ENCODE measurements around the gene CLTA. TPM values are rescaled to one million over a fixed set of nuclear protein-coding genes. Genes with fewer than 3 reads are reported as not detected.

The CLTA gene
- total and polyA plus RNA-seq, 2 donors (not counting 3 experiments of a cell fraction or from before 2014, with no cell fraction given), result 229 to 317 TPM

DNA sequence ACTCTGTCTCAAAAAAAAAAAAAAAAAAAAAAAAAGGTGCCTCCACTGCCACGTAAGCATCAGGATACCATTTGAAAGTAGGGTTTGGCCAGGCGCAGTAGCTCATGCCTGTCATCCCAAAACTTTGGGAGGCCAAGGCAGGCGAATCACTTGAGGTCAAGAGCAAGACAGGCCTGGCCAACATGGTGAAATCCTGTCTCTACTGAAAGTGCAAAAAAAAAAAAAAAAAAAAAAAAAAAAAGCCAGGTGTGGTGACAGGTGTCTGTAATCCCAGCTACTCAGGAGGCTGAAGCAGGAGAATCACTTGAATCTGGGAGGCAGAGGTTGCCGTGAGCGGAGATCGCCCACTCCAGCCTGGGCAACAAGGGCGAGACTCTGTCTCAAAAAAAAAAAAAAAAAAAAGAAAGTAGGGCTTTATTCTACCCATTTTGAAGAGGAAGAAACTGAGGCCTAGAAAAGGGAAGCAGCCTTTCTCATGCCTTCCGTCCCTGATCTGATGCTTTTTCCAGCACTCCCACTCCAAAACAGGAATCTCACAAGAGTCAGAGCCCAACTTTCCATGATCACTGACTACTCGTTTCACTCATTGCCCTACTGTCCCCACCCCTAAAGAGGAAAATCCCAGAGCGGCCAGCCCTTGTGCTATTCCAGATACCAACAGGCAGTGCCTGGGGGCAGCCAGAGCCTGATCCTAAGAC, 37.8 kb upstream of the CLTA start:
- Histone ChIP-seq H3K9ac (replicated peaks; ENCODE audit: extremely low read depth, insufficient read depth, low read length) (no peak overlapping the region), H3K4me2 (ENCODE audit: insufficient read depth, low read length) (no peak overlapping the region), H4K20me1 (replicated peaks; ENCODE audit: control insufficient read depth, extremely low read depth, insufficient read depth, low read length) (no peaks in the 10 kb centered on the region), H3K9me3 (replicated peaks; ENCODE audit: control insufficient read depth, insufficient read depth, low read length) (no peaks in the 10 kb centered on the region), H3K27ac (ENCODE audit: insufficient read depth, low read depth, low read length) (no peak overlapping the region), H3K36me3 (ENCODE audit: control insufficient read depth in 2 of 2, extremely low read depth in 1 of 2, insufficient read depth in 2 of 2, low read length in 2 of 2) (no peaks in the 10 kb centered on the region), H3K4me3 (replicated peaks in 1 of 3; ENCODE audit: insufficient read depth in 1 of 3, low read depth in 1 of 3, low read length in 3 of 3) (no peak overlapping the region), H2AFZ (ENCODE audit: low read depth, low read length) (no peak overlapping the region), H3K79me2 (ENCODE audit: control insufficient read depth, insufficient read depth, low read length) (no peaks in the 10 kb centered on the region), H3K9me1 (replicated peaks; ENCODE audit: control insufficient read depth, extremely low read depth, insufficient read depth, low read length) (no peaks in the 10 kb centered on the region), H3K4me1 (ENCODE audit: control insufficient read depth, extremely low read depth, insufficient read depth, low read length) (peaks cover 46% of the 10 kb centered on the region), H3K27me3 (ENCODE audit: control insufficient read depth in 2 of 2, insufficient read depth in 2 of 2, low read length in 2 of 2) (no peaks in the 10 kb centered on the region)
- TF ChIP-seq JUN (IDR thresholded peaks at IDR 0.05; ENCODE audit: borderline replicate concordance, insufficient read depth, insufficient read length, low read depth) (no peak), GATA2 (IDR thresholded peaks at IDR 0.05; ENCODE audit: insufficient read depth, insufficient read length, low read depth, low read length) (no peak), MYC (IDR thresholded peaks at IDR 0.05; ENCODE audit: low read depth, low read length) (no peak), CTCF (IDR thresholded peaks at IDR 0.05; ENCODE audit: extremely low read depth in 1 of 2, insufficient read depth in 1 of 2, low read depth in 1 of 2, low read length in 2 of 2) (no peak), POLR2A (IDR thresholded peaks at IDR 0.05; ENCODE audit: low read depth, low read length) (no peak), POLR2AphosphoS5 (IDR thresholded peaks at IDR 0.05; ENCODE audit: insufficient read depth, low read depth, low read length) (no peak), FOS (IDR thresholded peaks at IDR 0.05; ENCODE audit: borderline replicate concordance, insufficient read depth, low read length) (no peak), EZH2 (IDR thresholded peaks at IDR 0.05; ENCODE audit: borderline replicate concordance, low read depth, low read length, severe bottlenecking) (no peak)
- TF ChIP-seq, protein P1, sequence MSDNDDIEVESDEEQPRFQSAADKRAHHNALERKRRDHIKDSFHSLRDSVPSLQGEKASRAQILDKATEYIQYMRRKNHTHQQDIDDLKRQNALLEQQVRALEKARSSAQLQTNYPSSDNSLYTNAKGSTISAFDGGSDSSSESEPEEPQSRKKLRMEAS (IDR thresholded peaks at IDR 0.05; ENCODE audit: insufficient read depth, insufficient read length), result no peak
- dilution Hi-C loops (cut with MboI; ENCODE audit: extremely low pct_ligation_motif_present, low sequenced_read_pairs), result no loop called here
- FAIRE-seq (no peak), DNase-seq (ENCODE audit: low read depth, low spot score) (no peak)
- no TSS peak for BruUV-seq (replicated peaks)
- POLR2A ChIA-PET, result interaction anchor here (1.9 kb wide), 1 partner anchor 51 kb away, joined by 5 read pairs; no protein-coding TSS in a partner anchor
- intact Hi-C loops (cut with micrococcal nuclease), result no loop called here
- CTCF ChIA-PET, result interaction anchor here (0.9 kb wide), 1 partner anchor 11 kb away, joined by 3 read pairs; no protein-coding TSS in a partner anchor

Measured in endothelial cell of umbilical vein (primary cell).